Endothelial cell of umbilical vein (primary cell): ENCODE data around the gene N4BP3. TPM values are rescaled to one million over a fixed set of nuclear protein-coding genes. Genes with fewer than 3 reads are reported as not detected.

Source experiments
- BruUV-seq: library from RNA; stranded (reverse); fragments of 400-500 nt; replicated peaks from 2 replicates; lab custom pipeline; 2021; lab: Mats Ljungman, UMichigan
- CTCF ChIA-PET: fragments of 300-600, 350-600 bp; sonication (Branson Sonifier 250); formaldehyde crosslinking; loops from one replicate; lab custom pipeline; 2021; ENCODE audit warnings: antibody characterized with exemption, inconsistent platforms; lab: Charles Lee
- POLR2A ChIA-PET: fragments of 300-600, 350-600 bp; sonication (Branson Sonifier 250); formaldehyde crosslinking; loops from one replicate; lab custom pipeline; 2021; ENCODE audit warnings: antibody characterized with exemption, inconsistent platforms; lab: Charles Lee
- DNase-seq: peaks from one replicate; pipeline ENCODE4 v3.0.0-alpha.2; 2011; ENCODE audit warnings: low read depth, low spot score
- FAIRE-seq: peaks from 2 replicates; lab custom pipeline; 2011; peaks lifted over from hg19 to GRCh38; lab: Jason Lieb, UNC
- H2AFZ ChIP-seq: 2 replicates; pipeline ENCODE4 v1.6.0; 2012; ENCODE audit warnings: low read depth, low read length, control low read depth, inconsistent platforms
- H3K27ac ChIP-seq: 2 replicates; pipeline ENCODE4 v1.5.1; 2011; ENCODE audit warnings: low read depth, mild to moderate bottlenecking, control low read depth, low read length, moderate library complexity; ENCODE audit not compliant: insufficient read depth
- H3K27me3 ChIP-seq, 2 experiments: 2 replicates each; pipeline versions ENCODE4 v1.6.0 to v1.6.1; 2011; ENCODE audit warnings: low read length in 2 of 2, mixed read lengths in 1 of 2; ENCODE audit not compliant: control insufficient read depth in 2 of 2, insufficient read depth in 2 of 2
- H3K36me3 ChIP-seq, 2 experiments: 2 replicates in 1 of 2; 3 replicates in 1 of 2; pipeline ENCODE4 v1.5.1; 2011; ENCODE audit warnings: low read length in 2 of 2, mild to moderate bottlenecking in 1 of 2, moderate library complexity in 1 of 2; ENCODE audit not compliant: control insufficient read depth in 2 of 2, insufficient read depth in 2 of 2; ENCODE audit errors: extremely low read depth in 1 of 2
- H3K4me1 ChIP-seq: 3 replicates; pipeline ENCODE4 v1.5.1; 2011; ENCODE audit warnings: mild to moderate bottlenecking, low read length; ENCODE audit not compliant: control insufficient read depth, insufficient read depth; ENCODE audit errors: extremely low read depth
- H3K4me2 ChIP-seq: 2 replicates; pipeline ENCODE4 v1.6.1; 2011; ENCODE audit warnings: low read length, control low read depth, mixed read lengths; ENCODE audit not compliant: insufficient read depth
- H3K4me3 ChIP-seq, 3 experiments: fragments of 200-600 bp in 1 of 3; sonication (generic), shearing (Covaris generic) in 1 of 3; replicated peaks in 1 of 3; 2 replicates each; pipeline ENCODE4 v1.5.1; 2011 to 2016; ENCODE audit warnings: control low read depth in 3 of 3, low read length in 3 of 3, mild to moderate bottlenecking in 2 of 3, inconsistent platforms in 1 of 3, low read depth in 1 of 3, moderate library complexity in 1 of 3; ENCODE audit not compliant: insufficient read depth in 1 of 3
- H3K79me2 ChIP-seq: 2 replicates; pipeline ENCODE4 v1.6.0; 2012; ENCODE audit warnings: low read length, inconsistent platforms; ENCODE audit not compliant: control insufficient read depth, insufficient read depth
- H3K9ac ChIP-seq: replicated peaks from 2 replicates; pipeline ENCODE3; 2011; ENCODE audit warnings: low read length, control low read depth; ENCODE audit not compliant: insufficient read depth; ENCODE audit errors: extremely low read depth
- H3K9me1 ChIP-seq: replicated peaks from 3 replicates; pipeline ENCODE4 v1.6.0; 2011; ENCODE audit warnings: mild to moderate bottlenecking, low read length; ENCODE audit not compliant: control insufficient read depth, insufficient read depth; ENCODE audit errors: extremely low read depth
- H3K9me3 ChIP-seq: replicated peaks from 2 replicates; pipeline ENCODE4 v1.5.1; 2012; ENCODE audit warnings: low read length, inconsistent platforms; ENCODE audit not compliant: control insufficient read depth, insufficient read depth
- H4K20me1 ChIP-seq: replicated peaks from 2 replicates; pipeline ENCODE3; 2011; ENCODE audit warnings: mild to moderate bottlenecking, low read length; ENCODE audit not compliant: control insufficient read depth, insufficient read depth; ENCODE audit errors: extremely low read depth
- EZH2 ChIP-seq: IDR thresholded peaks from 2 replicates; pipeline ENCODE4 v1.6.1; 2012; ENCODE audit warnings: borderline replicate concordance, low read depth, mild to moderate bottlenecking, moderate library complexity, low read length, inconsistent platforms; ENCODE audit not compliant: severe bottlenecking
- FOS ChIP-seq: IDR thresholded peaks from 2 replicates; pipeline ENCODE4 v1.6.1; 2011; ENCODE audit warnings: mild to moderate bottlenecking, low read length, moderate library complexity, borderline replicate concordance; ENCODE audit not compliant: insufficient read depth
- GATA2 ChIP-seq: IDR thresholded peaks from 2 replicates; pipeline ENCODE4 v1.7.0; 2011; ENCODE audit warnings: low read depth, mild to moderate bottlenecking, moderate library complexity, mixed read lengths, low read length; ENCODE audit not compliant: insufficient read length, insufficient read depth
- MYC ChIP-seq: IDR thresholded peaks from one replicate; pipeline ENCODE4 v1.6.1; 2011; ENCODE audit warnings: mild to moderate bottlenecking, low read depth, low read length
- dilution Hi-C: fragments of 300-500 bp; cut with MboI; formaldehyde crosslinking; loops from one replicate; pipeline ENCODE4 v1.15.0; 2019; ENCODE audit warnings: low sequenced_read_pairs; ENCODE audit not compliant: extremely low pct_ligation_motif_present
- intact Hi-C: fragments of 100-400 bp; cut with micrococcal nuclease; formaldehyde crosslinking; loops from one replicate; pipeline ENCODE4 v1.10.0; 2022
- polyA plus RNA-seq, 4 experiments: library from polyadenylated mRNA; depleted of rRNA in 3 of 4; stranded (reverse) in 3 of 4; unstranded in 1 of 4; fragments of >200 nt; gene quantifications; 2 replicates each; pipeline versions ENCODE4 v1.2.1 to v1.2.3, GENCODE V29; 2011 to 2012; ENCODE audit warnings: missing spikeins in 1 of 4
- total RNA-seq: library from RNA; stranded (reverse); gene quantifications from 2 replicates; pipeline ENCODE4 v1.2.3, GENCODE V29; 2021
- TF ChIP-seq, protein P1 (sequence below), 2 donors: IDR thresholded peaks; 1 replicate in 1 of 2; 2 replicates in 1 of 2; pipeline ENCODE4 v1.5.1; 2011; ENCODE audit warnings: low read length in 2 of 2, mild to moderate bottlenecking in 2 of 2, moderate library complexity in 2 of 2, control low read depth in 1 of 2, inconsistent platforms in 1 of 2, low read depth in 1 of 2; ENCODE audit not compliant: insufficient read depth in 1 of 2; ENCODE audit errors: extremely low read depth in 1 of 2

Gene N4BP3
- total and polyA plus RNA-seq, 2 donors (not counting 3 experiments of a cell fraction or from before 2014, with no cell fraction given): 11.8 to 38.2 TPM

GRCh38 chr5:178083922-178084321 lies 29.4 kb upstream of the N4BP3 start:
- no peak overlapping the region for H2AFZ ChIP-seq
- H3K4me2 ChIP-seq: no peak overlapping the region
- no peaks in the 10 kb centered on the region for H4K20me1 ChIP-seq
- dilution Hi-C loops (no loop called here), intact Hi-C loops (no loop called here)
- no peaks in the 10 kb centered on the region for H3K79me2 ChIP-seq
- TF ChIP-seq FOS (no peak), EZH2 (no peak)
- H3K27ac ChIP-seq: no peak overlapping the region
- ChIA-PET CTCF (interaction anchor here (1.1 kb wide), 1 partner anchor 9 kb away, joined by 6 read pairs; no protein-coding TSS in a partner anchor), POLR2A (no interaction called here)
- peaks cover 0 to 5% of the 10 kb centered on the region in 2 experiments for H3K27me3 ChIP-seq
- H3K9me3 ChIP-seq: no peaks in the 10 kb centered on the region
- no TSS peak for BruUV-seq
- no peaks in the 10 kb centered on the region for H3K9me1 ChIP-seq
- H3K36me3 ChIP-seq: no peaks in the 10 kb centered on the region
- no peak overlapping the region for H3K9ac ChIP-seq
- H3K4me1 ChIP-seq: no peaks in the 10 kb centered on the region
- no peak overlapping the region for H3K4me3 ChIP-seq
- DNase-seq (no peak), FAIRE-seq (no peak)

DNA sequence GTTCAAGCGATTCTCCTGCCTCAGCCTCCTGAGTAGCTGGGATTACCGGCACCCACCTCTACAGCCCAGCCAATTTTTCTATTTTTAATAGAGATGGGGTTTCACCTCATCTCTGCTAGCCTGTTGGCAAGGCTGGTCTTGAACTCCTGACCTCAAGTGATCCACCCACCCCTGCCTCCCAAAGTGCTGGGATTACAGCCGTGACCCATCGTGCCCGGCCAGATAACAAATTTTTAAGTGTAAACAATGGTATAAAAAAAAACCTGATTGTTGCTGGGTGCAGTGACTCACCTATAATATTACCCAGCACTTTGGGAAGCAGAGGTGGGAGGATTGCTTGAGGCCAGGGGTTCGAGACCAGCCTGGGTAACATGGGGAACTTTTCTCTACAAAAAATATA lies 28.0 kb upstream of the N4BP3 start:
- H3K9ac ChIP-seq: no peak overlapping the region
- no peaks in the 10 kb centered on the region for H3K9me3 ChIP-seq
- H3K4me3 ChIP-seq: no peak overlapping the region
- H3K4me2 ChIP-seq: no peak overlapping the region
- peaks cover 0 to 5% of the 10 kb centered on the region in 2 experiments for H3K27me3 ChIP-seq
- H3K4me1 ChIP-seq: no peaks in the 10 kb centered on the region
- dilution Hi-C loops: no loop called here
- no peaks in the 10 kb centered on the region for H3K9me1 ChIP-seq
- no peaks in the 10 kb centered on the region for H3K36me3 ChIP-seq
- BruUV-seq: no TSS peak
- intact Hi-C loops: no loop called here
- no peaks in the 10 kb centered on the region for H4K20me1 ChIP-seq
- TF ChIP-seq, protein P1, sequence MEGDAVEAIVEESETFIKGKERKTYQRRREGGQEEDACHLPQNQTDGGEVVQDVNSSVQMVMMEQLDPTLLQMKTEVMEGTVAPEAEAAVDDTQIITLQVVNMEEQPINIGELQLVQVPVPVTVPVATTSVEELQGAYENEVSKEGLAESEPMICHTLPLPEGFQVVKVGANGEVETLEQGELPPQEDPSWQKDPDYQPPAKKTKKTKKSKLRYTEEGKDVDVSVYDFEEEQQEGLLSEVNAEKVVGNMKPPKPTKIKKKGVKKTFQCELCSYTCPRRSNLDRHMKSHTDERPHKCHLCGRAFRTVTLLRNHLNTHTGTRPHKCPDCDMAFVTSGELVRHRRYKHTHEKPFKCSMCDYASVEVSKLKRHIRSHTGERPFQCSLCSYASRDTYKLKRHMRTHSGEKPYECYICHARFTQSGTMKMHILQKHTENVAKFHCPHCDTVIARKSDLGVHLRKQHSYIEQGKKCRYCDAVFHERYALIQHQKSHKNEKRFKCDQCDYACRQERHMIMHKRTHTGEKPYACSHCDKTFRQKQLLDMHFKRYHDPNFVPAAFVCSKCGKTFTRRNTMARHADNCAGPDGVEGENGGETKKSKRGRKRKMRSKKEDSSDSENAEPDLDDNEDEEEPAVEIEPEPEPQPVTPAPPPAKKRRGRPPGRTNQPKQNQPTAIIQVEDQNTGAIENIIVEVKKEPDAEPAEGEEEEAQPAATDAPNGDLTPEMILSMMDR (IDR thresholded peaks at IDR 0.05; ENCODE audit: extremely low read depth in 1 of 2, insufficient read depth in 1 of 2, low read depth in 1 of 2, low read length in 2 of 2): no peak
- TF ChIP-seq GATA2: no peak
- TF ChIP-seq MYC: no peak
- ChIA-PET CTCF (interaction anchor here (0.7 to 1.1 kb wide), 2 partner anchors 10 to 30 kb away, joined by 3 to 6 read pairs; no protein-coding TSS in a partner anchor), POLR2A (no interaction called here)
- no peak for DNase-seq
- H3K27ac ChIP-seq: no peak overlapping the region
- no peaks in the 10 kb centered on the region for H3K79me2 ChIP-seq
- no peak for FAIRE-seq
- no peak overlapping the region for H2AFZ ChIP-seq
